GM23338 (cell line): Measurements from ENCODE around the gene UMODL1.

ENCODE experiments used
- CREB1 ChIP-seq: fragments of 250-450 bp; sonication (Bioruptor Pico); IDR thresholded peaks from 2 replicates; pipeline ENCODE4 v1.5.0; 2020; ENCODE audit warnings: low read depth, mild to moderate bottlenecking, moderate library complexity
- EZH2 ChIP-seq: fragments of 200-600 bp; sonication (generic); IDR thresholded peaks from one replicate; pipeline ENCODE4 v1.8.0; 2017; ENCODE audit warnings: antibody characterized with exemption, mild to moderate bottlenecking, low read depth; ENCODE audit not compliant: unreplicated experiment
- EZH2phosphoT487 ChIP-seq: fragments of 200-600 bp; sonication (generic); IDR thresholded peaks from one replicate; pipeline ENCODE4 v1.8.1; 2018; ENCODE audit warnings: antibody characterized with exemption; ENCODE audit not compliant: unreplicated experiment
- JUNB ChIP-seq: IDR thresholded peaks from one replicate; pipeline ENCODE4 v1.6.1; 2016; ENCODE audit warnings: antibody characterized with exemption; ENCODE audit not compliant: unreplicated experiment
- NANOG ChIP-seq: IDR thresholded peaks from 2 replicates; pipeline ENCODE4 v1.6.1; 2016; ENCODE audit warnings: antibody characterized with exemption, borderline replicate concordance
- POLR2AphosphoS5 ChIP-seq: IDR thresholded peaks from 2 replicates; pipeline ENCODE4 v1.6.1; 2016; ENCODE audit warnings: antibody characterized with exemption, low read depth
- TF ChIP-seq, protein P1 (sequence below), 2 experiments: fragments of 200-600 bp in 1 of 2; sonication (generic) in 1 of 2; conservative IDR thresholded peaks; 2 replicates each; pipeline versions ENCODE4 v1.5.1 to v1.6.1; 2016 to 2017; ENCODE audit warnings: antibody characterized with exemption in 2 of 2, low read depth in 2 of 2, mild to moderate bottlenecking in 2 of 2, moderate library complexity in 1 of 2
- TF ChIP-seq, protein P2 (sequence below): IDR thresholded peaks from 2 replicates; pipeline ENCODE4 v1.6.1; 2016; ENCODE audit warnings: antibody characterized with exemption
- TF ChIP-seq, protein P3 (sequence below): IDR thresholded peaks from one replicate; pipeline ENCODE4 v1.6.1; 2018; ENCODE audit warnings: antibody characterized with exemption; ENCODE audit not compliant: unreplicated experiment

DNA sequence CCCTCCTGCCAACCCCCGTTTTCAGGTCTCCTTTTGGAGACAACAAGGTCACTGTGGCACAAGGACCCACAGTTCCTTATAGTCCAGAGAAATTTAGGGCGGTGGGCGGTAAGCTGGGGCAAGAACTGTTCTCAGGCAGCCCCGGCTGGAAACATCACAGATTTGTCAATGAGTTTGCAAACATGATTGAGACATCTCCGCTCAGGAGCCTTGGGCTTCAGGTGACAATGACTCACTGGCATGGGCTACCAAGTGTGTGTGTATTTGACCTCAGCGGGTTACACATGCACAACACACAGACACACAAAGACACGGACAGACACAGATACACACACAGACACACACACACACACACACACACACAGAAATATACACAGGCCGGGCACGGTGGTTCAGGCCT, 89.6 kb downstream of the UMODL1 start:
- TF ChIP-seq, protein P1, sequence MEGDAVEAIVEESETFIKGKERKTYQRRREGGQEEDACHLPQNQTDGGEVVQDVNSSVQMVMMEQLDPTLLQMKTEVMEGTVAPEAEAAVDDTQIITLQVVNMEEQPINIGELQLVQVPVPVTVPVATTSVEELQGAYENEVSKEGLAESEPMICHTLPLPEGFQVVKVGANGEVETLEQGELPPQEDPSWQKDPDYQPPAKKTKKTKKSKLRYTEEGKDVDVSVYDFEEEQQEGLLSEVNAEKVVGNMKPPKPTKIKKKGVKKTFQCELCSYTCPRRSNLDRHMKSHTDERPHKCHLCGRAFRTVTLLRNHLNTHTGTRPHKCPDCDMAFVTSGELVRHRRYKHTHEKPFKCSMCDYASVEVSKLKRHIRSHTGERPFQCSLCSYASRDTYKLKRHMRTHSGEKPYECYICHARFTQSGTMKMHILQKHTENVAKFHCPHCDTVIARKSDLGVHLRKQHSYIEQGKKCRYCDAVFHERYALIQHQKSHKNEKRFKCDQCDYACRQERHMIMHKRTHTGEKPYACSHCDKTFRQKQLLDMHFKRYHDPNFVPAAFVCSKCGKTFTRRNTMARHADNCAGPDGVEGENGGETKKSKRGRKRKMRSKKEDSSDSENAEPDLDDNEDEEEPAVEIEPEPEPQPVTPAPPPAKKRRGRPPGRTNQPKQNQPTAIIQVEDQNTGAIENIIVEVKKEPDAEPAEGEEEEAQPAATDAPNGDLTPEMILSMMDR (conservative IDR thresholded peaks at IDR 0.05; ENCODE audit: low read depth in 2 of 2): no peak
- TF ChIP-seq JUNB (no peak), POLR2AphosphoS5 (no peak), EZH2 (no peak), EZH2phosphoT487 (no peak), NANOG (no peak), CREB1 (CRISPR knock-in tag) (no peak)
- TF ChIP-seq, protein P2, sequence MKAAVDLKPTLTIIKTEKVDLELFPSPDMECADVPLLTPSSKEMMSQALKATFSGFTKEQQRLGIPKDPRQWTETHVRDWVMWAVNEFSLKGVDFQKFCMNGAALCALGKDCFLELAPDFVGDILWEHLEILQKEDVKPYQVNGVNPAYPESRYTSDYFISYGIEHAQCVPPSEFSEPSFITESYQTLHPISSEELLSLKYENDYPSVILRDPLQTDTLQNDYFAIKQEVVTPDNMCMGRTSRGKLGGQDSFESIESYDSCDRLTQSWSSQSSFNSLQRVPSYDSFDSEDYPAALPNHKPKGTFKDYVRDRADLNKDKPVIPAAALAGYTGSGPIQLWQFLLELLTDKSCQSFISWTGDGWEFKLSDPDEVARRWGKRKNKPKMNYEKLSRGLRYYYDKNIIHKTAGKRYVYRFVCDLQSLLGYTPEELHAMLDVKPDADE: no peak
- TF ChIP-seq, protein P3, sequence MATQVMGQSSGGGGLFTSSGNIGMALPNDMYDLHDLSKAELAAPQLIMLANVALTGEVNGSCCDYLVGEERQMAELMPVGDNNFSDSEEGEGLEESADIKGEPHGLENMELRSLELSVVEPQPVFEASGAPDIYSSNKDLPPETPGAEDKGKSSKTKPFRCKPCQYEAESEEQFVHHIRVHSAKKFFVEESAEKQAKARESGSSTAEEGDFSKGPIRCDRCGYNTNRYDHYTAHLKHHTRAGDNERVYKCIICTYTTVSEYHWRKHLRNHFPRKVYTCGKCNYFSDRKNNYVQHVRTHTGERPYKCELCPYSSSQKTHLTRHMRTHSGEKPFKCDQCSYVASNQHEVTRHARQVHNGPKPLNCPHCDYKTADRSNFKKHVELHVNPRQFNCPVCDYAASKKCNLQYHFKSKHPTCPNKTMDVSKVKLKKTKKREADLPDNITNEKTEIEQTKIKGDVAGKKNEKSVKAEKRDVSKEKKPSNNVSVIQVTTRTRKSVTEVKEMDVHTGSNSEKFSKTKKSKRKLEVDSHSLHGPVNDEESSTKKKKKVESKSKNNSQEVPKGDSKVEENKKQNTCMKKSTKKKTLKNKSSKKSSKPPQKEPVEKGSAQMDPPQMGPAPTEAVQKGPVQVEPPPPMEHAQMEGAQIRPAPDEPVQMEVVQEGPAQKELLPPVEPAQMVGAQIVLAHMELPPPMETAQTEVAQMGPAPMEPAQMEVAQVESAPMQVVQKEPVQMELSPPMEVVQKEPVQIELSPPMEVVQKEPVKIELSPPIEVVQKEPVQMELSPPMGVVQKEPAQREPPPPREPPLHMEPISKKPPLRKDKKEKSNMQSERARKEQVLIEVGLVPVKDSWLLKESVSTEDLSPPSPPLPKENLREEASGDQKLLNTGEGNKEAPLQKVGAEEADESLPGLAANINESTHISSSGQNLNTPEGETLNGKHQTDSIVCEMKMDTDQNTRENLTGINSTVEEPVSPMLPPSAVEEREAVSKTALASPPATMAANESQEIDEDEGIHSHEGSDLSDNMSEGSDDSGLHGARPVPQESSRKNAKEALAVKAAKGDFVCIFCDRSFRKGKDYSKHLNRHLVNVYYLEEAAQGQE: no peak
